Measurements from ENCODE around the gene FUZ. TPM values are rescaled to one million over a fixed set of nuclear protein-coding genes. Genes with fewer than 3 reads are reported as not detected.

Gene FUZ
- total and polyA plus RNA-seq, 2 of the 4 experiments (the other 2 are of a cell fraction): 12.1 to 14.3 TPM

GRCh38 chr19:49817964-49818648, 5.0 kb upstream of the FUZ start, which contains the start of gene MED25:
Gene MED25 (plus strand): TSS chr19:49818289. CDS start chr19:49818342, 53 bp downstream.
- intact Hi-C loops (cut with micrococcal nuclease): loop anchor here (2.0 to 10.0 kb wide), 2 partner anchors 31 to 103 kb away; no protein-coding TSS in a partner anchor
- CTCF ChIA-PET: no interaction called here
- POLR2A ChIA-PET (ENCODE audit: unreplicated experiment): no interaction called here
- TF ChIP-seq RFX5 (IDR thresholded peaks at IDR 0.05; ENCODE audit: low read depth, low read length): no peak
- TF ChIP-seq MXI1 (IDR thresholded peaks at IDR 0.05; ENCODE audit: borderline replicate concordance, low read depth, low read length): peak; percentile 63; the same call in 1 of the 2 replicates
- no peak for TF ChIP-seq MAFK (IDR thresholded peaks at IDR 0.05; ENCODE audit: low read depth, low read length)
- no peak for TF ChIP-seq CHD1 (IDR thresholded peaks at IDR 0.05; ENCODE audit: low read depth, low read length)
- TF ChIP-seq NFE2L2 (IDR thresholded peaks at IDR 0.05; ENCODE audit: low read depth, low read length): no peak
- no peak for TF ChIP-seq SMC3 (IDR thresholded peaks at IDR 0.05; ENCODE audit: low read depth, low read length)
- TF ChIP-seq POLR2A (IDR thresholded peaks at IDR 0.05; ENCODE audit: low read depth, low read length): no peak; the same call in none of the 2 replicates
- no peak for TF ChIP-seq ELK1 (IDR thresholded peaks at IDR 0.05; ENCODE audit: borderline replicate concordance, low read depth, low read length)
- TF ChIP-seq BHLHE40 (IDR thresholded peaks at IDR 0.05; ENCODE audit: low read depth, low read length): no peak
- TF ChIP-seq FOS (IDR thresholded peaks at IDR 0.05; ENCODE audit: low read depth, low read length): no peak
- TF ChIP-seq USF2 (IDR thresholded peaks at IDR 0.05; ENCODE audit: low read depth, low read length): no peak
- peak; percentile 63; the same call in 1 of the 2 replicates for TF ChIP-seq MAZ (IDR thresholded peaks at IDR 0.05; ENCODE audit: borderline replicate concordance, low read depth, low read length)
- no peak for TF ChIP-seq CTCF (conservative IDR thresholded peaks at IDR 0.05; ENCODE audit: low read depth, low read length)
- TF ChIP-seq CEBPB (IDR thresholded peaks at IDR 0.05; ENCODE audit: low read depth, low read length): no peak

More at GRCh38 chr19:49817964-49818648, 5.0 kb upstream of the FUZ start, which contains the start of gene MED25:
- Histone ChIP-seq H3K36me3 (ENCODE audit: control insufficient read depth, insufficient read depth, low read length) (peaks cover 2% of the 10 kb centered on the region), H3K18ac (ENCODE audit: low read depth, low read length) (peak within 1 kb of the TSS; percentile 93), H3K56ac (ENCODE audit: extremely low read depth, insufficient read depth, low read length) (peak within 1 kb of the TSS; percentile 79), H3K9me3 (ENCODE audit: control insufficient read depth, insufficient read depth, low read length) (no peaks in the 10 kb centered on the region), H4K5ac (ENCODE audit: low read depth, low read length) (peak within 1 kb of the TSS; percentile 73), H3K27me3 (ENCODE audit: control insufficient read depth, insufficient read depth, low read length) (no peaks in the 10 kb centered on the region), H4K91ac (ENCODE audit: insufficient read depth, low read depth, low read length) (peak within 1 kb of the TSS; percentile 96), H3K27ac (ENCODE audit: insufficient read depth, low read length) (peak within 1 kb of the TSS; percentile 84), H3K4me2 (ENCODE audit: low read depth, low read length) (peak within 1 kb of the TSS; percentile 65), H3K4ac (ENCODE audit: low read depth, low read length) (peak within 1 kb of the TSS; percentile 96), H2BK120ac (ENCODE audit: low read depth, low read length) (peak within 1 kb of the TSS; percentile 92), H3K9me1 (ENCODE audit: insufficient read depth, low read length) (peaks cover 6% of the 10 kb centered on the region), H2AFZ (replicated peaks; ENCODE audit: low read length, poor library complexity) (peak within 1 kb of the TSS; percentile 99), H2AK5ac (ENCODE audit: low read depth, low read length) (peak within 1 kb of the TSS; percentile 87), H4K8ac (ENCODE audit: low read depth in 2 of 2, low read length in 2 of 2) (peak within 1 kb of the TSS; percentile 54 to 99), H3K23ac (ENCODE audit: low read depth, low read length) (peak within 1 kb of the TSS; percentile 95), H3K14ac (replicated peaks; ENCODE audit: low read depth, low read length) (peak within 1 kb of the TSS; percentile 98), H2BK15ac (ENCODE audit: low read depth, low read length) (peak within 1 kb of the TSS; percentile 78; the same call in 1 of the 3 replicates), H3K4me3 (ENCODE audit: insufficient read depth, low read depth, low read length) (peak within 1 kb of the TSS; percentile 68), H4K20me1 (ENCODE audit: insufficient read depth, low read length) (0 out of 2 replicates have a peak, but pooled peaks cover 7% of the 10 kb centered on the region), H2BK20ac (ENCODE audit: low read depth, low read length) (peak within 1 kb of the TSS; percentile 92; the same call in 1 of the 2 replicates), H3K79me1 (ENCODE audit: low read depth in 1 of 2, low read length in 2 of 2) (peaks cover 15 to 37% of the 10 kb centered on the region in 2 experiments), H3K4me1 (ENCODE audit: control insufficient read depth, insufficient read depth, low read length) (peaks cover 6% of the 10 kb centered on the region), H2AK9ac (replicated peaks; ENCODE audit: low read depth, low read length, poor library complexity) (peak within 1 kb of the TSS; percentile 93), H3K9ac (ENCODE audit: low read depth, low read length) (peak within 1 kb of the TSS; percentile 86), H2BK5ac (ENCODE audit: low read depth, low read length, poor library complexity, severe bottlenecking) (peak within 1 kb of the TSS; percentile 94)
- no TSS peak for BruUV-seq (replicated peaks)
- dilution Hi-C loops (cut with HindIII; ENCODE audit: low sequenced_read_pairs, unreplicated experiment): no loop called here
- in situ Hi-C loops (cut with MboI; ENCODE audit: low sequenced_read_pairs): no loop called here
- peak; percentile 76 for ATAC-seq (ENCODE audit: low read depth)
- peak; percentile 76 for DNase-seq
- 0% methylated on average over 8 of the region's 57 CpGs; no CpG with 5 or more reads in 1 of the 2 experiments for WGBS, 2 experiments (ENCODE audit: extremely low coverage in 2 of 2, insufficient read length in 1 of 2)

Data from IMR-90 (cell line).